ENCODE measurements around the gene CLK3.

Gene CLK3

DNA sequence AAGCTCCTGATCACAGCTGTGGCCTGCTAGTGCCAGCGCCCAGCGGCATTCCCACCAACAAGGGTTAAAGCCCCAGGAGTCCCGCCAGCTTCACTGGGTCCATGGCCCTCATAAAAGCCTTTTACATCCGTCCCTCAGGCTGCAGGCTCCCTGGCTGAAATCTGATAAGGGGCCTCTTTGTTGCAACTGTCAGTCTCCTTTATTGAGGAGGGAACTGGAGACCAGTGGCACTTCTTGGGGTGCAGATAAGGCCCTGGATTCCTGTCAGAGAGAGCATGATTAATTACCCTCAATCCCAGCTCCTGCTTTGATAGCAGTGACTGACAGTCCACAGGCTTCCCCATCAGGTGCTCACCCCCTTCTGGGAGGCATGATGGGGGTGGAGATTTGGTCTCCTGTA is 30.9 kb upstream of the CLK3 start (continued):
- TF ChIP-seq, protein P1, sequence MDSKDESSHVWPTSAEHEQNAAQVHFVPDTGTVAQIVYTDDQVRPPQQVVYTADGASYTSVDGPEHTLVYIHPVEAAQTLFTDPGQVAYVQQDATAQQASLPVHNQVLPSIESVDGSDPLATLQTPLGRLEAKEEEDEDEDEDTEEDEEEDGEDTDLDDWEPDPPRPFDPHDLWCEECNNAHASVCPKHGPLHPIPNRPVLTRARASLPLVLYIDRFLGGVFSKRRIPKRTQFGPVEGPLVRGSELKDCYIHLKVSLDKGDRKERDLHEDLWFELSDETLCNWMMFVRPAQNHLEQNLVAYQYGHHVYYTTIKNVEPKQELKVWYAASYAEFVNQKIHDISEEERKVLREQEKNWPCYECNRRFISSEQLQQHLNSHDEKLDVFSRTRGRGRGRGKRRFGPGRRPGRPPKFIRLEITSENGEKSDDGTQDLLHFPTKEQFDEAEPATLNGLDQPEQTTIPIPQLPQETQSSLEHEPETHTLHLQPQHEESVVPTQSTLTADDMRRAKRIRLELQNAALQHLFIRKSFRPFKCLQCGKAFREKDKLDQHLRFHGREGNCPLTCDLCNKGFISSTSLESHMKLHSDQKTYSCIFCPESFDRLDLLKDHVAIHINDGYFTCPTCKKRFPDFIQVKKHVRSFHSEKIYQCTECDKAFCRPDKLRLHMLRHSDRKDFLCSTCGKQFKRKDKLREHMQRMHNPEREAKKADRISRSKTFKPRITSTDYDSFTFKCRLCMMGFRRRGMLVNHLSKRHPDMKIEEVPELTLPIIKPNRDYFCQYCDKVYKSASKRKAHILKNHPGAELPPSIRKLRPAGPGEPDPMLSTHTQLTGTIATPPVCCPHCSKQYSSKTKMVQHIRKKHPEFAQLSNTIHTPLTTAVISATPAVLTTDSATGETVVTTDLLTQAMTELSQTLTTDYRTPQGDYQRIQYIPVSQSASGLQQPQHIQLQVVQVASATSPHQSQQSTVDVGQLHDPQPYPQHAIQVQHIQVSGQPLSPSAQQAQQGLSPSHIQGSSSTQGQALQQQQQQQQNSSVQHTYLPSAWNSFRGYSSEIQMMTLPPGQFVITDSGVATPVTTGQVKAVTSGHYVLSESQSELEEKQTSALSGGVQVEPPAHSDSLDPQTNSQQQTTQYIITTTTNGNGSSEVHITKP (tag by site-specific recombination; IDR thresholded peaks at IDR 0.05) = peak; percentile 10; the same call in 1 of the 2 replicates
- TF ChIP-seq ZNF19 (tag by site-specific recombination; IDR thresholded peaks at IDR 0.05; ENCODE audit: low read depth) (no peak), ZNF473 (tag by site-specific recombination; IDR thresholded peaks at IDR 0.05) (no peak), ZNF596 (tag by site-specific recombination; IDR thresholded peaks at IDR 0.05) (0 out of 2 replicates have a peak, but pooled peaks have one; percentile 4), GLIS2 (tag by site-specific recombination; IDR thresholded peaks at IDR 0.05) (peak; percentile 52; the same call in 1 of the 2 replicates), ZNF521 (tag by site-specific recombination; IDR thresholded peaks at IDR 0.05) (no peak), GFI1B (tag by site-specific recombination; IDR thresholded peaks at IDR 0.05) (peak; percentile 70; the same call in 1 of the 2 replicates), SALL2 (tag by site-specific recombination; IDR thresholded peaks at IDR 0.05; ENCODE audit: borderline replicate concordance) (no peak), ZNF629 (tag by site-specific recombination; IDR thresholded peaks at IDR 0.05) (0 out of 2 replicates have a peak, but pooled peaks have one; percentile 14), ZNF837 (tag by site-specific recombination; IDR thresholded peaks at IDR 0.05) (no peak), ZIC2 (tag by site-specific recombination; IDR thresholded peaks at IDR 0.05) (peak; percentile 99), IKZF3 (tag by site-specific recombination; IDR thresholded peaks at IDR 0.05) (peak; percentile 58; the same call in 1 of the 2 replicates), ZNF610 (tag by site-specific recombination; IDR thresholded peaks at IDR 0.05; ENCODE audit: borderline replicate concordance) (peak; percentile 43; the same call in 1 of the 2 replicates), ZNF324 (tag by site-specific recombination; IDR thresholded peaks at IDR 0.05) (0 out of 2 replicates have a peak, but pooled peaks have one; percentile 19), ZXDB (tag by site-specific recombination; IDR thresholded peaks at IDR 0.05) (peak; percentile 70), ZNF433 (tag by site-specific recombination; IDR thresholded peaks at IDR 0.05; ENCODE audit: low read depth) (no peak), ZNF302 (tag by site-specific recombination; IDR thresholded peaks at IDR 0.05; ENCODE audit: low read depth) (no peak), ZSCAN30 (tag by site-specific recombination; IDR thresholded peaks at IDR 0.05) (peak; percentile 83; the same call in 1 of the 2 replicates), SP7 (tag by site-specific recombination; IDR thresholded peaks at IDR 0.05) (peak; percentile 90), ZNF155 (tag by site-specific recombination; IDR thresholded peaks at IDR 0.05) (no peak), GLIS1 (tag by site-specific recombination; IDR thresholded peaks at IDR 0.05) (peak; percentile 86), ZNF423 (tag by site-specific recombination; IDR thresholded peaks at IDR 0.05) (peak; percentile 93), ZNF202 (tag by site-specific recombination; IDR thresholded peaks at IDR 0.05; ENCODE audit: borderline replicate concordance) (no peak)
- TF ChIP-seq, protein P2, sequence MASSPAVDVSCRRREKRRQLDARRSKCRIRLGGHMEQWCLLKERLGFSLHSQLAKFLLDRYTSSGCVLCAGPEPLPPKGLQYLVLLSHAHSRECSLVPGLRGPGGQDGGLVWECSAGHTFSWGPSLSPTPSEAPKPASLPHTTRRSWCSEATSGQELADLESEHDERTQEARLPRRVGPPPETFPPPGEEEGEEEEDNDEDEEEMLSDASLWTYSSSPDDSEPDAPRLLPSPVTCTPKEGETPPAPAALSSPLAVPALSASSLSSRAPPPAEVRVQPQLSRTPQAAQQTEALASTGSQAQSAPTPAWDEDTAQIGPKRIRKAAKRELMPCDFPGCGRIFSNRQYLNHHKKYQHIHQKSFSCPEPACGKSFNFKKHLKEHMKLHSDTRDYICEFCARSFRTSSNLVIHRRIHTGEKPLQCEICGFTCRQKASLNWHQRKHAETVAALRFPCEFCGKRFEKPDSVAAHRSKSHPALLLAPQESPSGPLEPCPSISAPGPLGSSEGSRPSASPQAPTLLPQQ (tag by site-specific recombination; IDR thresholded peaks at IDR 0.05) = peak; percentile 45; the same call in 1 of the 2 replicates
- TF ChIP-seq, protein P3, sequence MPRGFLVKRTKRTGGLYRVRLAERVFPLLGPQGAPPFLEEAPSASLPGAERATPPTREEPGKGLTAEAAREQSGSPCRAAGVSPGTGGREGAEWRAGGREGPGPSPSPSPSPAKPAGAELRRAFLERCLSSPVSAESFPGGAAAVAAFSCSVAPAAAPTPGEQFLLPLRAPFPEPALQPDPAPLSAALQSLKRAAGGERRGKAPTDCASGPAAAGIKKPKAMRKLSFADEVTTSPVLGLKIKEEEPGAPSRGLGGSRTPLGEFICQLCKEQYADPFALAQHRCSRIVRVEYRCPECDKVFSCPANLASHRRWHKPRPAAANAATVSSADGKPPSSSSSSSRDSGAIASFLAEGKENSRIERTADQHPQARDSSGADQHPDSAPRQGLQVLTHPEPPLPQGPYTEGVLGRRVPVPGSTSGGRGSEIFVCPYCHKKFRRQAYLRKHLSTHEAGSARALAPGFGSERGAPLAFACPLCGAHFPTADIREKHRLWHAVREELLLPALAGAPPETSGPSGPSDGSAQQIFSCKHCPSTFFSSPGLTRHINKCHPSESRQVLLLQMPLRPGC (tag by site-specific recombination; IDR thresholded peaks at IDR 0.05) = no peak
- TF ChIP-seq, protein P4, sequence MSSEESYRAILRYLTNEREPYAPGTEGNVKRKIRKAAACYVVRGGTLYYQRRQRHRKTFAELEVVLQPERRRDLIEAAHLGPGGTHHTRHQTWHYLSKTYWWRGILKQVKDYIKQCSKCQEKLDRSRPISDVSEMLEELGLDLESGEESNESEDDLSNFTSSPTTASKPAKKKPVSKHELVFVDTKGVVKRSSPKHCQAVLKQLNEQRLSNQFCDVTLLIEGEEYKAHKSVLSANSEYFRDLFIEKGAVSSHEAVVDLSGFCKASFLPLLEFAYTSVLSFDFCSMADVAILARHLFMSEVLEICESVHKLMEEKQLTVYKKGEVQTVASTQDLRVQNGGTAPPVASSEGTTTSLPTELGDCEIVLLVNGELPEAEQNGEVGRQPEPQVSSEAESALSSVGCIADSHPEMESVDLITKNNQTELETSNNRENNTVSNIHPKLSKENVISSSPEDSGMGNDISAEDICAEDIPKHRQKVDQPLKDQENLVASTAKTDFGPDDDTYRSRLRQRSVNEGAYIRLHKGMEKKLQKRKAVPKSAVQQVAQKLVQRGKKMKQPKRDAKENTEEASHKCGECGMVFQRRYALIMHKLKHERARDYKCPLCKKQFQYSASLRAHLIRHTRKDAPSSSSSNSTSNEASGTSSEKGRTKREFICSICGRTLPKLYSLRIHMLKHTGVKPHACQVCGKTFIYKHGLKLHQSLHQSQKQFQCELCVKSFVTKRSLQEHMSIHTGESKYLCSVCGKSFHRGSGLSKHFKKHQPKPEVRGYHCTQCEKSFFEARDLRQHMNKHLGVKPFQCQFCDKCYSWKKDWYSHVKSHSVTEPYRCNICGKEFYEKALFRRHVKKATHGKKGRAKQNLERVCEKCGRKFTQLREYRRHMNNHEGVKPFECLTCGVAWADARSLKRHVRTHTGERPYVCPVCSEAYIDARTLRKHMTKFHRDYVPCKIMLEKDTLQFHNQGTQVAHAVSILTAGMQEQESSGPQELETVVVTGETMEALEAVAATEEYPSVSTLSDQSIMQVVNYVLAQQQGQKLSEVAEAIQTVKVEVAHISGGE (tag by site-specific recombination; conservative IDR thresholded peaks at IDR 0.05; ENCODE audit: low read depth) = peak; percentile 70
- TF ChIP-seq, protein P5, sequence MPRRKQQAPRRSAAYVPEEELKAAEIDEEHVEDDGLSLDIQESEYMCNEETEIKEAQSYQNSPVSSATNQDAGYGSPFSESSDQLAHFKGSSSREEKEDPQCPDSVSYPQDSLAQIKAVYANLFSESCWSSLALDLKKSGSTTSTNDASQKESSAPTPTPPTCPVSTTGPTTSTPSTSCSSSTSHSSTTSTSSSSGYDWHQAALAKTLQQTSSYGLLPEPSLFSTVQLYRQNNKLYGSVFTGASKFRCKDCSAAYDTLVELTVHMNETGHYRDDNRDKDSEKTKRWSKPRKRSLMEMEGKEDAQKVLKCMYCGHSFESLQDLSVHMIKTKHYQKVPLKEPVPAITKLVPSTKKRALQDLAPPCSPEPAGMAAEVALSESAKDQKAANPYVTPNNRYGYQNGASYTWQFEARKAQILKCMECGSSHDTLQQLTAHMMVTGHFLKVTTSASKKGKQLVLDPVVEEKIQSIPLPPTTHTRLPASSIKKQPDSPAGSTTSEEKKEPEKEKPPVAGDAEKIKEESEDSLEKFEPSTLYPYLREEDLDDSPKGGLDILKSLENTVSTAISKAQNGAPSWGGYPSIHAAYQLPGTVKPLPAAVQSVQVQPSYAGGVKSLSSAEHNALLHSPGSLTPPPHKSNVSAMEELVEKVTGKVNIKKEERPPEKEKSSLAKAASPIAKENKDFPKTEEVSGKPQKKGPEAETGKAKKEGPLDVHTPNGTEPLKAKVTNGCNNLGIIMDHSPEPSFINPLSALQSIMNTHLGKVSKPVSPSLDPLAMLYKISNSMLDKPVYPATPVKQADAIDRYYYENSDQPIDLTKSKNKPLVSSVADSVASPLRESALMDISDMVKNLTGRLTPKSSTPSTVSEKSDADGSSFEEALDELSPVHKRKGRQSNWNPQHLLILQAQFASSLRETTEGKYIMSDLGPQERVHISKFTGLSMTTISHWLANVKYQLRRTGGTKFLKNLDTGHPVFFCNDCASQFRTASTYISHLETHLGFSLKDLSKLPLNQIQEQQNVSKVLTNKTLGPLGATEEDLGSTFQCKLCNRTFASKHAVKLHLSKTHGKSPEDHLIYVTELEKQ (tag by site-specific recombination; IDR thresholded peaks at IDR 0.05; ENCODE audit: borderline replicate concordance) = peak; percentile 59; the same call in 1 of the 2 replicates

Data from HEK293 (cell line).